ENCODE measurements around the gene L3MBTL4.

- TF ChIP-seq CTCF (IDR thresholded peaks at IDR 0.05; ENCODE audit: poor library complexity) (no peak), EZH2 (IDR thresholded peaks at IDR 0.05; ENCODE audit: borderline replicate concordance) (no peak), EZH2phosphoT487 (IDR thresholded peaks at IDR 0.05; ENCODE audit: low read depth, severe bottlenecking, unreplicated experiment) (no peak)
These were observed 303.0 kb downstream of the L3MBTL4 start for GRCh38 chr18:6111726-6112125.

All from hepatocyte (in vitro differentiated cells).